Right kidney (tissue), 1 donor: ENCODE measurements around the gene TM2D1.
A peak's percentile ranks its signal among the peaks of the same experiment; 100 is the strongest.

ENCODE experiments used
- DNase-seq: peaks from one replicate; pipeline ENCODE4 v3.0.0-alpha.2; 2016

The TM2D1 gene

GRCh38 chr1:61645476-61645875 lies 79.5 kb downstream of the TM2D1 start:
- no peak for DNase-seq

GRCh38 chr1:61644303-61644702 lies 80.6 kb downstream of the TM2D1 start:
- DNase-seq: no peak

- DNase-seq: no peak
These were observed 82.3 kb downstream of the TM2D1 start for GRCh38 chr1:61642475-61643232.

GRCh38 chr1:61641578-61642336 lies 83.2 kb downstream of the TM2D1 start:
- peak; percentile 51 for DNase-seq

GRCh38 chr1:61640531-61641530 lies 84.1 kb downstream of the TM2D1 start:
- DNase-seq: no peak

GRCh38 chr1:61639608-61640336 lies 85.2 kb downstream of the TM2D1 start:
- DNase-seq: no peak

- no peak for DNase-seq
These were observed 85.9 kb downstream of the TM2D1 start for GRCh38 chr1:61638911-61639605.

- DNase-seq: no peak
These were observed 86.6 kb downstream of the TM2D1 start for GRCh38 chr1:61638296-61638695.

GRCh38 chr1:61637470-61637869 lies 87.5 kb downstream of the TM2D1 start:
- DNase-seq: no peak

GRCh38 chr1:61636814-61637213 lies 88.1 kb downstream of the TM2D1 start:
- DNase-seq: no peak

- no peak for DNase-seq
These were observed 88.6 kb downstream of the TM2D1 start for GRCh38 chr1:61636376-61636775.

GRCh38 chr1:61635557-61635956 lies 89.4 kb downstream of the TM2D1 start:
- DNase-seq: no peak

- no peak for DNase-seq
These were observed 93.5 kb downstream of the TM2D1 start for GRCh38 chr1:61631436-61631835.
